Fibroblast of lung (primary cell): ENCODE measurements around the gene GNAT1. TPM values are rescaled to one million over a fixed set of nuclear protein-coding genes. Genes with fewer than 3 reads are reported as not detected.

Source experiments
- DNase-seq, 2 donors: peaks; one replicate each; pipeline versions ENCODE4 v3.0.0 to v3.0.0-alpha.2; 2010; ENCODE audit warnings: low read depth in 2 of 2
- H2AFZ ChIP-seq: 2 replicates; pipeline ENCODE4 v1.5.1; 2012; ENCODE audit warnings: low read length, control low read depth, inconsistent platforms
- H3K27ac ChIP-seq: 2 replicates; pipeline ENCODE4 v1.5.1; 2011; ENCODE audit warnings: low read length, control low read depth; ENCODE audit not compliant: insufficient read depth
- H3K27me3 ChIP-seq: 2 replicates; pipeline ENCODE4 v1.5.1; 2011; ENCODE audit warnings: mild to moderate bottlenecking, low read length; ENCODE audit not compliant: control insufficient read depth, insufficient read depth
- H3K36me3 ChIP-seq: 2 replicates; pipeline ENCODE4 v1.5.1; 2011; ENCODE audit warnings: low read length; ENCODE audit not compliant: control insufficient read depth, insufficient read depth
- H3K4me1 ChIP-seq: 2 replicates; pipeline ENCODE4 v1.5.1; 2011; ENCODE audit warnings: low read length; ENCODE audit not compliant: control insufficient read depth, insufficient read depth; ENCODE audit errors: extremely low read depth
- H3K4me2 ChIP-seq: 2 replicates; pipeline ENCODE4 v1.5.1; 2011; ENCODE audit warnings: low read length, control low read depth; ENCODE audit not compliant: insufficient read depth; ENCODE audit errors: extremely low read depth
- H3K4me3 ChIP-seq, 4 experiments: fragments of 200-600 bp in 1 of 4; sonication (generic) in 1 of 4; replicated peaks in 1 of 4; 2 replicates each; pipeline ENCODE4 v1.5.1; 2011 to 2016; ENCODE audit warnings: low read length in 4 of 4, low read depth in 3 of 4, mild to moderate bottlenecking in 3 of 4, control low read depth in 2 of 4, inconsistent platforms in 1 of 4, mixed read lengths in 1 of 4; ENCODE audit not compliant: insufficient read depth in 1 of 4; ENCODE audit errors: control extremely low read depth in 1 of 4
- H3K79me2 ChIP-seq: 2 replicates; pipeline ENCODE4 v1.5.1; 2012; ENCODE audit warnings: mild to moderate bottlenecking, low read length, inconsistent platforms; ENCODE audit not compliant: control insufficient read depth, insufficient read depth
- H3K9ac ChIP-seq: 2 replicates; pipeline ENCODE4 v1.5.1; 2011; ENCODE audit warnings: mild to moderate bottlenecking, low read length, control low read depth; ENCODE audit not compliant: insufficient read depth
- H3K9me3 ChIP-seq: 2 replicates; pipeline ENCODE4 v1.5.1; 2012; ENCODE audit warnings: low read depth, low read length; ENCODE audit not compliant: control insufficient read depth, insufficient read depth
- H4K20me1 ChIP-seq: 2 replicates; pipeline ENCODE4 v1.5.1; 2011; ENCODE audit warnings: low read length; ENCODE audit not compliant: control insufficient read depth, insufficient read depth; ENCODE audit errors: extremely low read depth
- CTCF ChIP-seq, 2 donors: IDR thresholded peaks in 1 of 2; conservative IDR thresholded peaks in 1 of 2; 1 replicate in 1 of 2; 2 replicates in 1 of 2; pipeline ENCODE4 v1.5.1; 2011 to 2012; ENCODE audit warnings: low read length in 2 of 2, control low read depth in 1 of 2, inconsistent platforms in 1 of 2, low read depth in 1 of 2, mild to moderate bottlenecking in 1 of 2
- EZH2 ChIP-seq: IDR thresholded peaks from 2 replicates; pipeline ENCODE4 v1.5.1; 2012; ENCODE audit warnings: low read length, control low read depth, mild to moderate bottlenecking; ENCODE audit errors: missing control alignments
- polyA plus RNA-seq, 2 donors: library from polyadenylated mRNA; depleted of rRNA in 1 of 2; stranded (reverse) in 1 of 2; unstranded in 1 of 2; fragments of >200 nt; gene quantifications; 2 replicates each; pipeline ENCODE4 v1.2.1, GENCODE V29; 2011 to 2012; ENCODE audit warnings: missing spikeins in 1 of 2
- total RNA-seq: library from RNA; depleted of rRNA; stranded (reverse); fragments of >200 nt; gene quantifications from 2 replicates; pipeline ENCODE4 v1.2.1, GENCODE V29; 2014

Gene GNAT1
- total and polyA plus RNA-seq, 2 donors (not counting 1 experiment from before 2014, with no cell fraction given): not detected

GRCh38 chr3:50155891-50156290, 35.5 kb upstream of the GNAT1 start:
- no peaks in the 10 kb centered on the region for H3K36me3 ChIP-seq
- no peaks in the 10 kb centered on the region for H4K20me1 ChIP-seq
- no peak overlapping the region for H3K9ac ChIP-seq
- peak overlapping the region; percentile 49 for H3K4me2 ChIP-seq
- DNase-seq: peak in 1 of 2 donors; percentile 30
- H3K4me1 ChIP-seq: peaks cover 7% of the 10 kb centered on the region
- no peaks in the 10 kb centered on the region for H3K9me3 ChIP-seq
- H3K79me2 ChIP-seq: no peaks in the 10 kb centered on the region
- no peak overlapping the region for H2AFZ ChIP-seq
- H3K27me3 ChIP-seq: peaks cover 6% of the 10 kb centered on the region
- TF ChIP-seq EZH2 (peak; percentile 36), CTCF (conservative IDR thresholded peaks at IDR 0.05 in 1 of 2, IDR thresholded peaks at IDR 0.05 in 1 of 2; ENCODE audit: low read depth in 1 of 2, low read length in 2 of 2) (no peak)
- H3K4me3 ChIP-seq: peak overlapping the region; percentile 34 to 69 (median 56)
- no peak overlapping the region for H3K27ac ChIP-seq

DNA sequence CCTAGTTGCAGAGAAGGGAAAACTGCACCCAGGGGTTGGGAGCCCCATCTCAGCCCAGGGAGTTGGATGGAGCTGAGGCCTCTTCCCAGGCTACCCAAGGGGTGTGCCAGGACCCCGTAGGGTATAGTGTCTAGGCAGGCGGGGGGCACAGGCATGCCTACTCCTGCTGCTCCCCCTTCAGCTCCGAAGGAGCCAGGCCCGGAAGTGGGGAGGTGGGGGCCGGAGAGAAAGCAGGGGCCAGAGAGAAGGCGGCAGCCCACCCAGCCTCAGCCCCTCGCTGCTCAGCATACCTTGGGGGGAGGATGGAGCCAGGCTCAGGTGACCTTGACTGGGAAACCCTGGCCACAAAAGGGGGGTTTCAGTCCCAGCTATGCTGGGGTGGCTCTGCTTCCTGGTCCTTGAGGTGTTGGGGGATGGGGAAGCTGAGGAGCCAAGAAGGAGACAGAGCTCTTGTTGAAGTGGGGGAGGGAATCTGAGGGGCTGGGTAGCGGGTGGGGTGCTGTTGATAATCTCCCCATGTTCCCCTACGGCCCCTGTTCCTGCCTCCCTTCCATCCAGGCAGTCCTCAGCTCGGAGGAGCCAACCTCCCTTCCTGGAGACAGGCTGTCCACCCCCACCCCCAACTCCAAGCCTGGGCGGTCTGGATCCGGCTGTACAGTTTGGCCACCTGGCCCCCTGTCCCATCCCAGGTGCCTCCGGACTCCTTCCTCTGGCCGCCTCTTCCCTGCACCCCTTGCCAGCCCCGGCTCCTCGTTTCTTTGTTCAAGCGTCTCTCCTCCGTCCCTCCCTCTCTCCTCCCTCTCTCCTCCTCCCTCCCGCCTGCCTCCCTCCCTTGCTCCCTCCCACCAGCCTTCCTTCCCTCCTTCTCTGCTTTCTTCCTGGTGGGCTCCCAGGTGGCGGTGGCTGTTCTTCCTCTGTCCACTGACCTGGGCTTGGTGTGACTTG, 34.6 kb upstream of the GNAT1 start:
- Histone ChIP-seq H3K4me2 (peak overlapping the region; percentile 49), H3K27ac (no peak overlapping the region), H3K36me3 (no peaks in the 10 kb centered on the region), H3K4me1 (peaks cover 10% of the 10 kb centered on the region), H3K4me3 (peak overlapping the region; percentile 38 to 69 (median 53)), H3K9ac (peak overlapping the region; percentile 46), H3K79me2 (no peaks in the 10 kb centered on the region), H4K20me1 (no peaks in the 10 kb centered on the region), H2AFZ (peak overlapping the region; percentile 41), H3K27me3 (peaks cover 6% of the 10 kb centered on the region), H3K9me3 (no peaks in the 10 kb centered on the region)
- no peak for TF ChIP-seq CTCF (conservative IDR thresholded peaks at IDR 0.05 in 1 of 2, IDR thresholded peaks at IDR 0.05 in 1 of 2; ENCODE audit: low read depth in 1 of 2, low read length in 2 of 2)
- TF ChIP-seq EZH2: no peak
- DNase-seq: peak; percentile 32 to 45

DNA sequence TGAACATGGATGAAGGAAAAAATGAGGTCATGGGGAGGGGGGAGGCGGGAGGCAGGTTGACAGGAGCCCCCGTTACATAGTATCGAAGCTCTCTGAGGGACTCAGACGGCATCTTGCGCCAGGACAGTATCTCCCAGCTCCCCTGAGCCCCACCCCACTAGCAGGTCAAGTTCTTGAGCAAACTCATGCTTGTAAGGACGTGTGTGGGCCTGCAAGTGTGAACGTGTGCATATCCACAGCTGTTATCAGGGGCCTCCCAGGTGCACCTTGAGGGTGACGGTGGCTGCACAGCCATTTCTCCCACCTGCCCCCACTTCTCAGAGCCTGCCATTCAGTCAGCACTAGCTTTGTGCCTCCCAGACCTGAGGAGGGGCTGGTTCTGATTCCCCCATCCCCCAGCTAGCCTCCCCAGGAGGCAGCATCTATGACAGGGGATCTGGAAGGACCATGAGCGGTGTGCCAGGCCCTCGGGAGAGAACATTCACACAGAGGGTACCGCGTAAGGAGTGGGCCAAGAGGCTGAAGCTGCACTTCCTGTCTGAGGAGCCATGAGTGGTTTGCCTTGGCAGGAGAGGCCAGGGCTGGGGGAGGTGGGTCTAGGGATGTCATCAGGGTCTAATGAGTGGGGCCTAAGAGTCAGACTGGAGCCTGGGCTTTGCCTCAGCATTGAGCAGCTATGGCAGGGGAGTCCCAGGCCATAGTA, 33.4 kb upstream of the GNAT1 start:
- Histone ChIP-seq H3K9ac (no peak overlapping the region), H4K20me1 (no peaks in the 10 kb centered on the region), H3K27me3 (peaks cover 6% of the 10 kb centered on the region), H2AFZ (no peak overlapping the region), H3K4me3 (no peak overlapping the region), H3K79me2 (no peaks in the 10 kb centered on the region), H3K4me2 (no peak overlapping the region), H3K9me3 (no peaks in the 10 kb centered on the region), H3K36me3 (no peaks in the 10 kb centered on the region), H3K27ac (no peak overlapping the region), H3K4me1 (peaks cover 10% of the 10 kb centered on the region)
- peak in 1 of 2 donors; percentile 49 for DNase-seq
- TF ChIP-seq EZH2: no peak
- TF ChIP-seq CTCF (conservative IDR thresholded peaks at IDR 0.05 in 1 of 2, IDR thresholded peaks at IDR 0.05 in 1 of 2; ENCODE audit: low read depth in 1 of 2, low read length in 2 of 2): no peak
